Lung (tissue), 12 donors: Measurements from ENCODE around the gene PCSK9. TPM values are rescaled to one million over a fixed set of nuclear protein-coding genes. Genes with fewer than 3 reads are reported as not detected.

ENCODE experiments used
- ATAC-seq: fragments of 200-7000 bp; cut with Tn5 transposase; one replicate; pipeline ENCODE4 v1.9.1; 2020; ENCODE audit warnings: moderate number of reproducible peaks; ENCODE audit not compliant: insufficient read depth, low FRiP score
- DNase-seq, 3 donors: peaks; one replicate each; pipeline ENCODE4 v3.0.0-alpha.2; 2013 to 2017
- H3K27ac ChIP-seq, 2 donors: one replicate each; pipeline ENCODE4 v1.5.1; 2013; ENCODE audit warnings: mild to moderate bottlenecking in 2 of 2, moderate library complexity in 2 of 2, control low read depth in 1 of 2, inconsistent platforms in 1 of 2, low read depth in 1 of 2, low read length in 1 of 2
- H3K27me3 ChIP-seq, 3 donors: one replicate each; pipeline ENCODE4 v1.5.1; 2013; ENCODE audit warnings: low read length in 2 of 3; ENCODE audit not compliant: control insufficient read depth in 3 of 3, insufficient read depth in 3 of 3
- H3K36me3 ChIP-seq, 4 donors: one replicate each; pipeline ENCODE4 v1.5.1; 2013; ENCODE audit warnings: low read length in 4 of 4, mild to moderate bottlenecking in 1 of 4, moderate library complexity in 1 of 4; ENCODE audit not compliant: control insufficient read depth in 4 of 4, insufficient read depth in 4 of 4
- H3K4me1 ChIP-seq, 5 donors: one replicate each; pipeline ENCODE4 v1.5.1; 2013; ENCODE audit warnings: low read length in 5 of 5, mild to moderate bottlenecking in 2 of 5, moderate library complexity in 1 of 5; ENCODE audit not compliant: control insufficient read depth in 5 of 5, insufficient read depth in 5 of 5
- H3K4me3 ChIP-seq: one replicate; pipeline ENCODE4 v1.5.1; 2013; ENCODE audit warnings: mild to moderate bottlenecking, control low read depth, moderate library complexity
- H3K9ac ChIP-seq, 2 donors: one replicate each; pipeline ENCODE4 v1.5.1; 2013; ENCODE audit warnings: low read length in 2 of 2, control low read depth in 1 of 2; ENCODE audit not compliant: insufficient read depth in 1 of 2
- H3K9me3 ChIP-seq, 4 donors: one replicate each; pipeline ENCODE4 v1.5.1; 2013; ENCODE audit warnings: low read length in 3 of 4, mild to moderate bottlenecking in 1 of 4, moderate library complexity in 1 of 4; ENCODE audit not compliant: control insufficient read depth in 4 of 4, insufficient read depth in 3 of 4
- CTCF ChIP-seq: IDR thresholded peaks from 2 replicates; pipeline ENCODE4 v1.5.1; 2012; ENCODE audit warnings: mild to moderate bottlenecking; ENCODE audit errors: control extremely low read depth, extremely low read depth
- WGBS, 2 donors: extraction: QIAGEN DNeasy Blood & Tissue Kit; methylation state at CpG; one replicate each; pipeline ENCODE4 v1.1.7; 2013; 5-methylcytosine and 5-hydroxymethylcytosine counted together
- polyA plus RNA-seq, 2 donors: library from polyadenylated mRNA; stranded (reverse); fragments of 200-250 nt; gene quantifications; one replicate each; pipeline ENCODE4 v1.2.1, GENCODE V29; 2013
- total RNA-seq, 2 donors: library from RNA; depleted of rRNA in 1 of 2; stranded (reverse); fragments of >200 nt in 1 of 2; gene quantifications; one replicate each; pipeline ENCODE4 v1.2.1, GENCODE V29; 2014 to 2021
- donor health status: control.
- donor health status: control.
- donor health status: Bipolar disorder and iron deficiency.
- donor health status: healthy.
- donor health status: DM: yes; HTN: yes; CAD: no.

PCSK9 gene
- total and polyA plus RNA-seq, 4 donors, result 13.0 to 47.2 (median 21.0) TPM

GRCh38 chr1:55053265-55053954 lies 14.1 kb downstream of the PCSK9 start:
- no peaks in the 10 kb centered on the region for H3K27me3 ChIP-seq
- no peak for DNase-seq
- no peak overlapping the region for H3K27ac ChIP-seq
- WGBS, 2 donors, result 35 to 56% methylated on average over 7 of the region's 7 CpGs
- peaks cover 0 to 5% (median 0%) of the 10 kb centered on the region in 4 donors for H3K36me3 ChIP-seq
- H3K4me3 ChIP-seq, result no peak overlapping the region
- H3K4me1 ChIP-seq, result peaks cover 0 to 2% (median 0%) of the 10 kb centered on the region in 5 donors
- no peaks in the 10 kb centered on the region for H3K9me3 ChIP-seq
- no peak for TF ChIP-seq CTCF
- H3K9ac ChIP-seq, result no peak overlapping the region
- ATAC-seq, result peak; percentile 11

GRCh38 chr1:55054396-55054795 lies 15.0 kb downstream of the PCSK9 start:
- DNase-seq, result no peak
- no peak overlapping the region for H3K9ac ChIP-seq
- peaks cover 0 to under 1% (median 0%) of the 10 kb centered on the region in 5 donors for H3K4me1 ChIP-seq
- 92 to 94% methylated on average over 5 of the region's 5 CpGs for WGBS, 2 donors
- no peak for ATAC-seq
- H3K9me3 ChIP-seq, result no peaks in the 10 kb centered on the region
- peaks cover 0 to 2% (median 0%) of the 10 kb centered on the region in 4 donors for H3K36me3 ChIP-seq
- no peak for TF ChIP-seq CTCF
- no peak overlapping the region for H3K27ac ChIP-seq
- no peaks in the 10 kb centered on the region for H3K27me3 ChIP-seq
- no peak overlapping the region for H3K4me3 ChIP-seq

- 82 to 86% methylated on average over 12 of the region's 12 CpGs for WGBS, 2 donors
- H3K36me3 ChIP-seq, result peaks cover 0 to 4% (median 0%) of the 10 kb centered on the region in 4 donors
- no peak for DNase-seq
Observed at GRCh38 chr1:55055084-55055882, 15.9 kb downstream of the PCSK9 start.

More at GRCh38 chr1:55055084-55055882, 15.9 kb downstream of the PCSK9 start:
- no peak for TF ChIP-seq CTCF
- Histone ChIP-seq H3K4me1 (no peaks in the 10 kb centered on the region), H3K27ac (no peak overlapping the region), H3K4me3 (no peak overlapping the region), H3K9me3 (no peaks in the 10 kb centered on the region), H3K9ac (no peak overlapping the region), H3K27me3 (no peaks in the 10 kb centered on the region)
- no peak for ATAC-seq
